GM20000 (cell line): ENCODE data around the gene ZCCHC8.

Source experiments
- DNase-seq: peaks from one replicate; pipeline ENCODE4 v3.0.0; 2012; ENCODE audit warnings: low spot score
- CTCF ChIP-seq: IDR thresholded peaks from 2 replicates; pipeline ENCODE4 v1.5.1; 2012; ENCODE audit warnings: mild to moderate bottlenecking, control low read depth; ENCODE audit errors: extremely low read depth, missing control alignments

ZCCHC8 gene

DNA sequence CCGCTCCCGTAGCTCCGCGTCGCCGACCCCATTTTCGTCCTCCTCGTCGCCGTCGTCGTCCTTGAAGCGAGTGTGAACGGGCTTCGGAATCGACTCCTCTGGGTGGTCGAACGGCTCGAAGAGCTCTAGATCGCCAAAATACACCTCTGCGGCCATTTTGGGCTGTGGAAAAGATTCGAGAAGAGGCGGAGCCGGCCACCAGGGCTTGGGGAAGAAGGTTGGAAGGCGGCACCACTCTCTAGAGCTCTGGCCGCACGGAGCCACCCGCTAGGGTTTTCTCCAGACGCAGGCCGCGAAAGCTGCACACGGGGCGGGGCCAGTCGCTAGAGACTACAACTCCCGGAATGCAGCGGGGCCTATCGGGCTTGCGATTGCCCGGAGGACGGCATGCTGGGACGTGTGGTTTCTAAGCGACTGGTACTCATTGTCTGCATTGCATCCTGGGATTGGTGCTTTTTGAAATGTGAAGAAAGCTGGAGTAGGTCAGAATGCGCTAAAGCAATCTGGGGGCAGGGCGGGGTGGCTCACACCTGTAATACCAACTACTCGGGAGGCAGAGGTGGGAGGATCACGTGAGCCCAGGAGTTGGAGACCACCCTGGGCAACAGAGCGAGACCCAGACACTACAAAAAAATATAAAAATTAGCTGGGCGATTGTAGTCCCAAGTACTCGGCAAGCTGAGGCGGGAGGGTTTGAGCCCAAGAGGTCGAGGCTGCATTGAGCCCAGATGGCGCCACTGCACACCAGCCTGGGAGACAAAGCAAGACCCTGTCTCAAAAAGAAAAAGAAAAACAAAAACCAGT is at the start of gene ZCCHC8:
Gene ZCCHC8 (minus strand): TSS at position 248 of the 804 bp plus-strand sequence. CDS start 92 bp downstream, at position 156.
- TF ChIP-seq CTCF: no peak
- DNase-seq: peak; percentile 93

DNA sequence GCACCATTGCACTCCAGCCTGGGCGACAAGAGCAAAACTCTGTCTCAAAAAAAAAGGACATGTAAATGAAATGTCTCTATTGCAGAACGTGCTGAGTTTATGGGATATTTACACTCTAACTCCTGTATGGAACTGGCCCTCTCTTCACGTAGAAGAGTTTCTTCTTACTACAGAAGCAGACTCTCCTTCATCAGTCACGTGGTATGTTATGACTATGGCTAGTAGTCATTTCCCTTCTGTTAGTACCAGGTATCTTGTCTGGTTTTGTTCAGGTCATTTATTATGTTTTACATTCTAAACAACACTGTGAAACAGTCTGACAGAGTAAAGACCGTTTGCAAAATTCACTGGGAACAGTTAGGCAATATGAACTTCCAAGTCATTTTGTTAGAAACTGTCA is 46.6 kb upstream of the ZCCHC8 start:
- no peak for TF ChIP-seq CTCF
- no peak for DNase-seq

- DNase-seq: peak; percentile 26
- TF ChIP-seq CTCF: no peak
Observed at GRCh38 chr12:122545855-122546254, 45.1 kb upstream of the ZCCHC8 start.

DNA sequence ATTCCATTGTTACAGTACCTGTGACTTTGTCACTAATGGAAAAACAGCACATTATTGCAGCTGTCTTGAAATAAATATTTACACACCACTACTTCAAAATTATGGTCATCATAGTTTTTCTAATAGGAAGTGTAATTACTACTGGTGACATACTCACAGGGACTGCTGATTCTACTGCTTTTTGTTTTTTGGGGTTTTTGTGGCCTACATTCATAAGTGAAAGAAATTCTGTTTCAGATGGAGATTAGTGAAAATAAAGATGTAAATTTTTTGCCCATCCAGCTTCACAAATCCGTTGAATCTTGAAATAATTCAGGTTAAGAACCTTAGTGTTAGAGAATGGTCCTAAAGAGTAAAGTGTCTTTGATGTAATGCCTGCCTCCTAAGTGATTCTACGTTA is 43.8 kb upstream of the ZCCHC8 start:
- peak; percentile 12 for DNase-seq
- TF ChIP-seq CTCF: no peak

DNA sequence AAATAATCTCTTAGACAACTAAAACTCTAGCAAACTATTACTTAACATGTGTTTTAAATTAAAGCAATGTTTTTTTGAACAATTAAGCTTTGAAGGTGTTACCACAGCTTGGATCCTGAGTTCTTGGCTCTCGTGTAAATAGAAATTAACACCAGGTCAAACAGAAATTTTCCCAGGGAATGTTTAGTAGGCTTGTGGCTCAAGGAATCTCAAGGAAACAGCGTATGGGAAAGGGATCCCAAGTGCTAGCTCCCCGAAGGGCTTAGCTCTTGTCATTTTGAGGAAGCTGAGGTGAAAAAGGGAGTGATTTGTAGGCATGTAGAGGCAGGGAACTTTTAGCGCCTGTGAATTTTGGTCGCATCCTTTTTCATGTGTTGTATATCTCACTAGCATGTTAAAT is 37.8 kb upstream of the ZCCHC8 start:
- DNase-seq: no peak
- no peak for TF ChIP-seq CTCF

DNA sequence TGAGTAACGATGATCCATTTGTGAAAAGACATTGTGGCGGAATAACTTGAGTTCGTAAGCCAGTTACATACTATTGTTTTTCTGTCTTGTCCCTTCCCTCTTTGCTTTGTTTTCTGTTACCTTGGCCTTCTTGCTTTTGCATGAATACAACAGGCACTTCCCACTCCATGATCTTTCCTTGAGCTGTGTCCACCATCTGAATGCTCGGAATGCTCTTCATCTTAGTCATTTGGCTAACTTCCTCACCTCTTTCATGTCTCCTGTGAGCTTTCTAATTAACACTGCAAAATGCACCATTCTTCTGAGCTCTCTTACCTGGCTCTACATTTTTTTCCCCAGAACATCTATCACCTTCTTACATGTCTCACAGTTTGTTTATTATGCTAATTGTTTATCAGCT is 36.3 kb upstream of the ZCCHC8 start:
- DNase-seq: no peak
- TF ChIP-seq CTCF: no peak

GRCh38 chr12:122533856-122534255 is 33.1 kb upstream of the ZCCHC8 start:
- TF ChIP-seq CTCF: no peak
- no peak for DNase-seq
